GM23338 (cell line): ENCODE data around the gene DHRS7B. TPM values are rescaled to one million over a fixed set of nuclear protein-coding genes. Genes with fewer than 3 reads are reported as not detected.

ENCODE experiments used
- ATAC-seq: fragments of 200-7000 bp; cut with Tn5 transposase; 3 replicates; pipeline ENCODE4 v1.9.1; 2020
- DNase-seq: peaks from one replicate; pipeline ENCODE4 v3.0.0-alpha.2; 2015; ENCODE audit warnings: low spot score
- H2AFZ ChIP-seq: fragments of 200-600 bp; sonication (generic); 2 replicates; pipeline ENCODE4 v1.8.0; 2016; ENCODE audit warnings: antibody characterized with exemption, mild to moderate bottlenecking, moderate library complexity
- H3F3A ChIP-seq: fragments of 200-600 bp; sonication (generic); replicated peaks from 2 replicates; pipeline ENCODE4 v1.8.0; 2017; ENCODE audit warnings: antibody characterized with exemption, mixed run types, low read depth
- H3K27ac ChIP-seq: fragments of 200-600 bp; sonication (generic); 2 replicates; pipeline ENCODE4 v1.6.1; 2016; ENCODE audit warnings: low read depth
- H3K27me3 ChIP-seq: fragments of 200-600 bp; sonication (generic); 2 replicates; pipeline ENCODE4 v1.8.0; 2016; ENCODE audit warnings: mild to moderate bottlenecking, mixed run types, moderate library complexity; ENCODE audit not compliant: insufficient read depth
- H3K36me3 ChIP-seq: fragments of 200-600 bp; sonication (generic); 2 replicates; pipeline ENCODE4 v1.8.0; 2016; ENCODE audit warnings: mild to moderate bottlenecking; ENCODE audit not compliant: insufficient read depth
- H3K4me1 ChIP-seq: fragments of 200-600 bp; sonication (generic); 2 replicates; pipeline ENCODE4 v1.8.0; 2016; ENCODE audit warnings: mild to moderate bottlenecking, moderate library complexity; ENCODE audit not compliant: insufficient read depth
- H3K4me2 ChIP-seq: fragments of 200-600 bp; sonication (generic); 2 replicates; pipeline ENCODE4 v1.7.1; 2017; ENCODE audit warnings: mixed run types
- H3K4me3 ChIP-seq: fragments of 200-600 bp; sonication (generic); 2 replicates; pipeline ENCODE4 v1.6.1; 2016; ENCODE audit warnings: mixed run types
- H3K79me2 ChIP-seq: fragments of 200-600 bp; sonication (generic); replicated peaks from 2 replicates; pipeline ENCODE4 v1.8.0; 2017; ENCODE audit warnings: mild to moderate bottlenecking; ENCODE audit not compliant: insufficient read depth
- H3K9me2 ChIP-seq: fragments of 200-600 bp; sonication (generic); 2 replicates; pipeline ENCODE4 v1.8.0; 2017; ENCODE audit not compliant: insufficient read depth
- H4K20me1 ChIP-seq: fragments of 200-600 bp; sonication (generic); replicated peaks from 2 replicates; pipeline ENCODE4 v1.8.0; 2017; ENCODE audit warnings: mild to moderate bottlenecking; ENCODE audit not compliant: insufficient read depth
- H3K27ac Mint-ChIP-seq: 2 replicates; pipeline ENCODE4 v1.8.0; 2020; ENCODE audit warnings: inconsistent platforms, mild to moderate bottlenecking, moderate library complexity, mixed read lengths
- H3K27me3 Mint-ChIP-seq: 3 replicates; pipeline ENCODE4 v1.8.0; 2022; ENCODE audit warnings: low read depth, mild to moderate bottlenecking, moderate library complexity, mixed read lengths, inconsistent platforms; ENCODE audit not compliant: insufficient read depth, poor library complexity
- H3K36me3 Mint-ChIP-seq: 3 replicates; pipeline ENCODE4 v1.8.0; 2021; ENCODE audit warnings: low read depth, mild to moderate bottlenecking, inconsistent platforms, moderate library complexity, mixed read lengths
- H3K4me1 Mint-ChIP-seq: 3 replicates; pipeline ENCODE4 v1.8.0; 2020; ENCODE audit warnings: mild to moderate bottlenecking, inconsistent platforms, mixed read lengths
- H3K4me3 Mint-ChIP-seq: 3 replicates; pipeline ENCODE4 v1.8.0; 2021; ENCODE audit warnings: moderate library complexity, mild to moderate bottlenecking, inconsistent platforms, mixed read lengths
- H3K9me3 Mint-ChIP-seq: 3 replicates; pipeline ENCODE4 v1.8.0; 2020; ENCODE audit warnings: moderate library complexity, mild to moderate bottlenecking, inconsistent platforms, mixed read lengths
- CREB1 ChIP-seq: fragments of 250-450 bp; sonication (Bioruptor Pico); IDR thresholded peaks from 2 replicates; pipeline ENCODE4 v1.5.0; 2020; ENCODE audit warnings: low read depth, mild to moderate bottlenecking, moderate library complexity
- EZH2 ChIP-seq: fragments of 200-600 bp; sonication (generic); IDR thresholded peaks from one replicate; pipeline ENCODE4 v1.8.0; 2017; ENCODE audit warnings: antibody characterized with exemption, mild to moderate bottlenecking, low read depth; ENCODE audit not compliant: unreplicated experiment
- EZH2phosphoT487 ChIP-seq: fragments of 200-600 bp; sonication (generic); IDR thresholded peaks from one replicate; pipeline ENCODE4 v1.8.1; 2018; ENCODE audit warnings: antibody characterized with exemption; ENCODE audit not compliant: unreplicated experiment
- NANOG ChIP-seq: IDR thresholded peaks from 2 replicates; pipeline ENCODE4 v1.6.1; 2016; ENCODE audit warnings: antibody characterized with exemption, borderline replicate concordance
- POLR2AphosphoS5 ChIP-seq: IDR thresholded peaks from 2 replicates; pipeline ENCODE4 v1.6.1; 2016; ENCODE audit warnings: antibody characterized with exemption, low read depth
- STAT1 ChIP-seq: IDR thresholded peaks from one replicate; pipeline ENCODE4 v1.6.1; 2016; ENCODE audit warnings: antibody characterized with exemption; ENCODE audit not compliant: unreplicated experiment
- ZNF114 ChIP-seq: fragments of 250-450 bp; sonication (Bioruptor Pico); IDR thresholded peaks from 2 replicates; pipeline ENCODE4 v1.5.0; 2020; ENCODE audit warnings: mild to moderate bottlenecking, moderate library complexity
- polyA plus RNA-seq: library from polyadenylated mRNA; unstranded; fragments of >200 nt; fragmentation: Nextera tagmentation; extraction: Ambion mirVana; gene quantifications from 2 replicates; pipeline ENCODE4 v1.2.1, GENCODE V29; 2016
- total RNA-seq: library from RNA; depleted of rRNA; stranded (reverse); fragments of >200 nt; shearing (Covaris generic); gene quantifications from 2 replicates; pipeline ENCODE4 v1.2.3, GENCODE V29; 2014
- TF ChIP-seq, protein P1 (sequence below): IDR thresholded peaks from one replicate; pipeline ENCODE4 v1.6.1; 2018; ENCODE audit warnings: antibody characterized with exemption; ENCODE audit not compliant: unreplicated experiment
- TF ChIP-seq, protein P2 (sequence below), 2 experiments: fragments of 200-600 bp in 1 of 2; sonication (generic) in 1 of 2; conservative IDR thresholded peaks; 2 replicates each; pipeline versions ENCODE4 v1.5.1 to v1.6.1; 2016 to 2017; ENCODE audit warnings: antibody characterized with exemption in 2 of 2, low read depth in 2 of 2, mild to moderate bottlenecking in 2 of 2, moderate library complexity in 1 of 2
- TF ChIP-seq, protein P3 (sequence below): fragments of 250-450 bp; sonication (Bioruptor Pico); IDR thresholded peaks from 2 replicates; pipeline ENCODE4 v1.5.0; 2020; ENCODE audit warnings: mild to moderate bottlenecking, moderate library complexity

DHRS7B gene
- total and polyA plus RNA-seq, 2 experiments from 2014 or later: 26.6 to 27.9 TPM

DNA sequence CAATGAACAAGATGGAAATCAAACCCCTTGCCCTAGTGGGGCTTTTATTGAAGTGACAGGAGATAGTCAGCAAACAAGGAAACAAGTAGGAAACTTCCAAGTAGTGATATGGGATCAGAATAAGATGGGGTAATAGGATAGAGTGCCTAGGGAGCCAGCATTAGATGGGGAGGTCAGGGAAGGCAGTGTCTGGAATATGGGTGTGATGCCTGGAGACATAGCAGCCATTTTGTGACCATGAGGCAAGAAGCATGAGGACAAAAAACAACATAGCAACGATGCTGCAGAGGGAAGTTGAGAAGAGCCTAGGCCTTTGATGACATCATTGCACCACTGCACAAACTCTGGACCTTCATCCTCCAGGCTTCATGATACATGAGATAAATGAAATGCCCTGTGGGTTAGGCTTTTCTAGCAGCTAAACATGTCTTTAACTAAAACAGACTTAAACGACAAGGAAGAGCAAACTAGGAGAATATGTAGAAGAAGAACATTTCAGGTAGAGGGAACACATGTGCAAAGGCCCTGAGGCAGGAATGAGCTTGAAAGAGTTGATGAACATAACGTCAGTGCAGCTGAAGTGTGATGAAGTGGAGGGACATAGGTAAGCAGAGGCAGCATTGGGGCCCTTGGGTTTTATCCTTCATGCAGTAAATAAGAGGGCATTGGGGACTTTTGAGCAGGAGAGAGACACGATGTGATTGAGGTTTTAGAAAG is 105.4 kb downstream of the DHRS7B start:
- H3K79me2 ChIP-seq: no peaks in the 10 kb centered on the region
- H3K27me3 Mint-ChIP-seq: peaks cover 14% of the 10 kb centered on the region
- no peak overlapping the region for H3K27ac ChIP-seq
- no peaks in the 10 kb centered on the region for H3F3A ChIP-seq
- no peaks in the 10 kb centered on the region; the same call in 2 of the 3 replicates for H3K36me3 Mint-ChIP-seq
- no peaks in the 10 kb centered on the region for H3K4me1 Mint-ChIP-seq
- H3K4me3 ChIP-seq: no peak overlapping the region
- no peak for ATAC-seq
- DNase-seq: no peak
- H3K36me3 ChIP-seq: no peaks in the 10 kb centered on the region
- H3K27me3 ChIP-seq: no peaks in the 10 kb centered on the region
- H3K27ac Mint-ChIP-seq: no peak overlapping the region
- H3K4me2 ChIP-seq: no peak overlapping the region
- no peaks in the 10 kb centered on the region for H3K4me1 ChIP-seq
- TF ChIP-seq, protein P1, sequence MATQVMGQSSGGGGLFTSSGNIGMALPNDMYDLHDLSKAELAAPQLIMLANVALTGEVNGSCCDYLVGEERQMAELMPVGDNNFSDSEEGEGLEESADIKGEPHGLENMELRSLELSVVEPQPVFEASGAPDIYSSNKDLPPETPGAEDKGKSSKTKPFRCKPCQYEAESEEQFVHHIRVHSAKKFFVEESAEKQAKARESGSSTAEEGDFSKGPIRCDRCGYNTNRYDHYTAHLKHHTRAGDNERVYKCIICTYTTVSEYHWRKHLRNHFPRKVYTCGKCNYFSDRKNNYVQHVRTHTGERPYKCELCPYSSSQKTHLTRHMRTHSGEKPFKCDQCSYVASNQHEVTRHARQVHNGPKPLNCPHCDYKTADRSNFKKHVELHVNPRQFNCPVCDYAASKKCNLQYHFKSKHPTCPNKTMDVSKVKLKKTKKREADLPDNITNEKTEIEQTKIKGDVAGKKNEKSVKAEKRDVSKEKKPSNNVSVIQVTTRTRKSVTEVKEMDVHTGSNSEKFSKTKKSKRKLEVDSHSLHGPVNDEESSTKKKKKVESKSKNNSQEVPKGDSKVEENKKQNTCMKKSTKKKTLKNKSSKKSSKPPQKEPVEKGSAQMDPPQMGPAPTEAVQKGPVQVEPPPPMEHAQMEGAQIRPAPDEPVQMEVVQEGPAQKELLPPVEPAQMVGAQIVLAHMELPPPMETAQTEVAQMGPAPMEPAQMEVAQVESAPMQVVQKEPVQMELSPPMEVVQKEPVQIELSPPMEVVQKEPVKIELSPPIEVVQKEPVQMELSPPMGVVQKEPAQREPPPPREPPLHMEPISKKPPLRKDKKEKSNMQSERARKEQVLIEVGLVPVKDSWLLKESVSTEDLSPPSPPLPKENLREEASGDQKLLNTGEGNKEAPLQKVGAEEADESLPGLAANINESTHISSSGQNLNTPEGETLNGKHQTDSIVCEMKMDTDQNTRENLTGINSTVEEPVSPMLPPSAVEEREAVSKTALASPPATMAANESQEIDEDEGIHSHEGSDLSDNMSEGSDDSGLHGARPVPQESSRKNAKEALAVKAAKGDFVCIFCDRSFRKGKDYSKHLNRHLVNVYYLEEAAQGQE: no peak
- no peak for TF ChIP-seq ZNF114
- no peak for TF ChIP-seq EZH2
- TF ChIP-seq, protein P2, sequence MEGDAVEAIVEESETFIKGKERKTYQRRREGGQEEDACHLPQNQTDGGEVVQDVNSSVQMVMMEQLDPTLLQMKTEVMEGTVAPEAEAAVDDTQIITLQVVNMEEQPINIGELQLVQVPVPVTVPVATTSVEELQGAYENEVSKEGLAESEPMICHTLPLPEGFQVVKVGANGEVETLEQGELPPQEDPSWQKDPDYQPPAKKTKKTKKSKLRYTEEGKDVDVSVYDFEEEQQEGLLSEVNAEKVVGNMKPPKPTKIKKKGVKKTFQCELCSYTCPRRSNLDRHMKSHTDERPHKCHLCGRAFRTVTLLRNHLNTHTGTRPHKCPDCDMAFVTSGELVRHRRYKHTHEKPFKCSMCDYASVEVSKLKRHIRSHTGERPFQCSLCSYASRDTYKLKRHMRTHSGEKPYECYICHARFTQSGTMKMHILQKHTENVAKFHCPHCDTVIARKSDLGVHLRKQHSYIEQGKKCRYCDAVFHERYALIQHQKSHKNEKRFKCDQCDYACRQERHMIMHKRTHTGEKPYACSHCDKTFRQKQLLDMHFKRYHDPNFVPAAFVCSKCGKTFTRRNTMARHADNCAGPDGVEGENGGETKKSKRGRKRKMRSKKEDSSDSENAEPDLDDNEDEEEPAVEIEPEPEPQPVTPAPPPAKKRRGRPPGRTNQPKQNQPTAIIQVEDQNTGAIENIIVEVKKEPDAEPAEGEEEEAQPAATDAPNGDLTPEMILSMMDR (conservative IDR thresholded peaks at IDR 0.05; ENCODE audit: low read depth in 2 of 2): no peak
- TF ChIP-seq POLR2AphosphoS5: no peak
- TF ChIP-seq, protein P3, sequence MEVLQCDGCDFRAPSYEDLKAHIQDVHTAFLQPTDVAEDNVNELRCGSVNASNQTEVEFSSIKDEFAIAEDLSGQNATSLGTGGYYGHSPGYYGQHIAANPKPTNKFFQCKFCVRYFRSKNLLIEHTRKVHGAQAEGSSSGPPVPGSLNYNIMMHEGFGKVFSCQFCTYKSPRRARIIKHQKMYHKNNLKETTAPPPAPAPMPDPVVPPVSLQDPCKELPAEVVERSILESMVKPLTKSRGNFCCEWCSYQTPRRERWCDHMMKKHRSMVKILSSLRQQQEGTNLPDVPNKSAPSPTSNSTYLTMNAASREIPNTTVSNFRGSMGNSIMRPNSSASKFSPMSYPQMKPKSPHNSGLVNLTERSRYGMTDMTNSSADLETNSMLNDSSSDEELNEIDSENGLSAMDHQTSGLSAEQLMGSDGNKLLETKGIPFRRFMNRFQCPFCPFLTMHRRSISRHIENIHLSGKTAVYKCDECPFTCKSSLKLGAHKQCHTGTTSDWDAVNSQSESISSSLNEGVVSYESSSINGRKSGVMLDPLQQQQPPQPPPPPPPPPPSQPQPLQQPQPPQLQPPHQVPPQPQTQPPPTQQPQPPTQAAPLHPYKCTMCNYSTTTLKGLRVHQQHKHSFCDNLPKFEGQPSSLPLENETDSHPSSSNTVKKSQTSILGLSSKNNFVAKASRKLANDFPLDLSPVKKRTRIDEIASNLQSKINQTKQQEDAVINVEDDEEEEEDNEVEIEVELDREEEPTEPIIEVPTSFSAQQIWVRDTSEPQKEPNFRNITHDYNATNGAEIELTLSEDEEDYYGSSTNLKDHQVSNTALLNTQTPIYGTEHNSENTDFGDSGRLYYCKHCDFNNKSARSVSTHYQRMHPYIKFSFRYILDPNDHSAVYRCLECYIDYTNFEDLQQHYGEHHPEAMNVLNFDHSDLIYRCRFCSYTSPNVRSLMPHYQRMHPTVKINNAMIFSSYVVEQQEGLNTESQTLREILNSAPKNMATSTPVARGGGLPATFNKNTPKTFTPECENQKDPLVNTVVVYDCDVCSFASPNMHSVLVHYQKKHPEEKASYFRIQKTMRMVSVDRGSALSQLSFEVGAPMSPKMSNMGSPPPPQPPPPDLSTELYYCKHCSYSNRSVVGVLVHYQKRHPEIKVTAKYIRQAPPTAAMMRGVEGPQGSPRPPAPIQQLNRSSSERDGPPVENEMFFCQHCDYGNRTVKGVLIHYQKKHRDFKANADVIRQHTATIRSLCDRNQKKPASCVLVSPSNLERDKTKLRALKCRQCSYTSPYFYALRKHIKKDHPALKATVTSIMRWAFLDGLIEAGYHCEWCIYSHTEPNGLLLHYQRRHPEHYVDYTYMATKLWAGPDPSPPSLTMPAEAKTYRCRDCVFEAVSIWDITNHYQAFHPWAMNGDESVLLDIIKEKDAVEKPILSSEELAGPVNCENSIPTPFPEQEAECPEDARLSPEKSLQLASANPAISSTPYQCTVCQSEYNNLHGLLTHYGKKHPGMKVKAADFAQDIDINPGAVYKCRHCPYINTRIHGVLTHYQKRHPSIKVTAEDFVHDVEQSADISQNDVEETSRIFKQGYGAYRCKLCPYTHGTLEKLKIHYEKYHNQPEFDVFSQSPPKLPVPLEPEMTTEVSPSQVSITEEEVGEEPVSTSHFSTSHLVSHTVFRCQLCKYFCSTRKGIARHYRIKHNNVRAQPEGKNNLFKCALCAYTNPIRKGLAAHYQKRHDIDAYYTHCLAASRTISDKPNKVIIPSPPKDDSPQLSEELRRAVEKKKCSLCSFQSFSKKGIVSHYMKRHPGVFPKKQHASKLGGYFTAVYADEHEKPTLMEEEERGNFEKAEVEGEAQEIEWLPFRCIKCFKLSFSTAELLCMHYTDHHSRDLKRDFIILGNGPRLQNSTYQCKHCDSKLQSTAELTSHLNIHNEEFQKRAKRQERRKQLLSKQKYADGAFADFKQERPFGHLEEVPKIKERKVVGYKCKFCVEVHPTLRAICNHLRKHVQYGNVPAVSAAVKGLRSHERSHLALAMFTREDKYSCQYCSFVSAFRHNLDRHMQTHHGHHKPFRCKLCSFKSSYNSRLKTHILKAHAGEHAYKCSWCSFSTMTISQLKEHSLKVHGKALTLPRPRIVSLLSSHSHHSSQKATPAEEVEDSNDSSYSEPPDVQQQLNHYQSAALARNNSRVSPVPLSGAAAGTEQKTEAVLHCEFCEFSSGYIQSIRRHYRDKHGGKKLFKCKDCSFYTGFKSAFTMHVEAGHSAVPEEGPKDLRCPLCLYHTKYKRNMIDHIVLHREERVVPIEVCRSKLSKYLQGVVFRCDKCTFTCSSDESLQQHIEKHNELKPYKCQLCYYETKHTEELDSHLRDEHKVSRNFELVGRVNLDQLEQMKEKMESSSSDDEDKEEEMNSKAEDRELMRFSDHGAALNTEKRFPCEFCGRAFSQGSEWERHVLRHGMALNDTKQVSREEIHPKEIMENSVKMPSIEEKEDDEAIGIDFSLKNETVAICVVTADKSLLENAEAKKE (CRISPR knock-in tag): no peak
- no peak for TF ChIP-seq EZH2phosphoT487
- no peak for TF ChIP-seq NANOG
- no peak for TF ChIP-seq CREB1 (CRISPR knock-in tag)
- no peak for TF ChIP-seq STAT1
- no peak overlapping the region for H3K4me3 Mint-ChIP-seq
- H4K20me1 ChIP-seq: no peaks in the 10 kb centered on the region
- H3K9me3 Mint-ChIP-seq: no peaks in the 10 kb centered on the region; the same call in 2 of the 3 replicates
- H2AFZ ChIP-seq: no peak overlapping the region
- no peaks in the 10 kb centered on the region for H3K9me2 ChIP-seq
